Measurements from ENCODE around the gene SMIM31. TPM values are rescaled to one million over a fixed set of nuclear protein-coding genes. Genes with fewer than 3 reads are reported as not detected.
A peak's percentile ranks its signal among the peaks of the same experiment; 100 is the strongest.

SMIM31 gene
- not detected in 2 replicates for total RNA-seq (2014; rRNA removed; shearing (Covaris generic))

DNA sequence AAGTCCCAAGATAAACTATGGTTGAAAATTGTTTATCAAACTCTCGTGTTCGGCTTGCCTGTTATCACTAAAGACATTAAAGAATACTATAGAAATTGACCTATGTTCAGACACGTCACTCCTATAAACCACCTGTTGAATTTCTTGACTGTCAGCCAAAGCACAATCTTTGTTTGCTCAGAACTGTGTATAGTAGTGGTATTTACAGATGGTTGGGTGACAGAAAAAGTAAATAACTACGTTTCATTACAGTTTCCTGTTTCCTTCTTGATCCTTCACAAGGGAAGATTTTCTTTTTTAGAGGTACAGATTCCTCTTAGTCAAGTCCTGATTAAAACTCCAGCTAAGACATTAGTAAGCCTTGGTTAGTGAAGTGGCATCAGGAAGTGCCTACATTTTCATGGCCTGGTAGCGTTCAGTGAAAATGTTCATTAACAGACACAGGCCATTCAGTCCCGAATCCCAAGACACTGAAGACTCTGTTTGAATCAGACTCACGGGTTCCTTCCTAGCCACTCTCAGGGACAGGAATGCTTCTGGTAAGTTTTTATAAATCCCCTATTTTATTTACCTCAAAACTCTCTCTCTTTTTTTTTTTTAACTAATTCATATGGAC is at the start of gene SMIM31:
Gene SMIM31, plus strand, starts transcription at position 259 of the 616 bp plus-strand sequence. CDS start 16,313 bp downstream, outside the sequence.
- Histone ChIP-seq H3K27me3 (no peaks in the 10 kb centered on the region), H3K27ac (no peak within 1 kb of the TSS), H3K9me3 (replicated peaks) (no peaks in the 10 kb centered on the region), H3K4me1 (no peaks in the 10 kb centered on the region), H3K4me3 (no peak within 1 kb of the TSS), H3K36me3 (no peaks in the 10 kb centered on the region)
- peak in 1 of 2 experiments; percentile 26 for DNase-seq

DNA sequence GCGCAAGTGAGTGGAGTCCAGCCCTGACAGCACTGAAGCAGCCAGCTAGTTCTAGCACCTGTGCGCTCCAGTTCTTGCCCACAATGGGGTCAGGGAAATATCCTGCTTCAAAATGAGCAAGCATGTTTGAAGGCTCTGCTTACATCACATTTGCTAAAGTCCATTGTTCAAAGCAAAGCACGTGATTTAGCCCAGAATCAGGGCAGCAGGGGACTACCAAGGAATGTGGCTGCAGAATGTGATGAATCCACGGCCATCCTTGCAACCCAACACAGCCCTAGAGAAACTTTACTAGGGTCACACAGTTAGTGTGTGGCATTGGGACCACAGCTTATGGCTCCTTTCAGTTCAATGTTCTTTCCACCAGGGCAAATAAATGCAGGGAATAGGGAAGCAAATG is 47.3 kb upstream of the SMIM31 start:
- H3K4me3 ChIP-seq, result no peak overlapping the region
- H3K27ac ChIP-seq, result no peak overlapping the region
- no peaks in the 10 kb centered on the region for H3K36me3 ChIP-seq
- H3K27me3 ChIP-seq, result no peaks in the 10 kb centered on the region
- no peaks in the 10 kb centered on the region for H3K4me1 ChIP-seq
- no peak for DNase-seq
- no peaks in the 10 kb centered on the region for H3K9me3 ChIP-seq (replicated peaks)

DNA sequence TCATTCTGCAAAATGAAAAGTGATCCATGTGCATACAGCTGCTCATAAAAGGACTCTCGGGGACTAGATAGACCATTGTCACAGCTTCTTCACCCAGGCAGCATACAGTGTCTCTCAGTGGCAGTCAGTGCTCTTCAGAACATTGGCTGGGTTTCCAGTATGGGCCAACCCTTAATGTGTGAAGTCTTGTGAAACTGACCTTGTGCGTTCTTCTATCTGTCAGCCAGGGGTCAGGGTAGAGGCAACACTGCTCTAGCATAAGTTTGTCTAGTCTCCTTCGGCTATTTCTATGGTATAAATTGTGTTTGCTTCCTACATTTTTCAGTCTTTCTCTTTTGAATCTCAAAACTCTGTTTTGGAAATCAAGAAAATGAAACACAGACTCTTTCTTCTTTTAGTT is 37.0 kb upstream of the SMIM31 start:
- DNase-seq, result no peak
- no peak overlapping the region for H3K4me3 ChIP-seq
- H3K9me3 ChIP-seq (replicated peaks), result no peaks in the 10 kb centered on the region
- H3K4me1 ChIP-seq, result no peaks in the 10 kb centered on the region
- H3K27ac ChIP-seq, result no peak overlapping the region
- no peaks in the 10 kb centered on the region for H3K36me3 ChIP-seq
- no peaks in the 10 kb centered on the region for H3K27me3 ChIP-seq

DNA sequence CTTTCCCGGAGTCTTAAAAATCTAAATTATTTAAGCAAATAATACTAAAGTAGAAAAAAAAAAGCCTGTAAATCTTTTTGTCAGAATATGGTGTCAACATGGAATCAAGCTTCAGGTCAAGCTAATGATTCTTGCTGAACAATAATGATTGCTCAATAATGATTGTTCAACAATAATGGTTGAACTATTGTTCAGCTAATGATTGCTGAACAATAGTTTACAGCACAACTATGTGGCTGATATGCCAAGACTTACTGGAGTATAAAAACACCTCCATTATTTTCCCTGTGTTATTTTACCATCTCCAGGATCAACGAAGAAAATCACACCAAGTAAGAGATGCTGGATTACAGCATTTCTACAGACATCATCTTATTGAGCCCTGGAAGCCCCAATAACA is 35.1 kb upstream of the SMIM31 start:
- Histone ChIP-seq H3K4me1 (no peaks in the 10 kb centered on the region), H3K4me3 (no peak overlapping the region), H3K27me3 (no peaks in the 10 kb centered on the region), H3K27ac (no peak overlapping the region), H3K36me3 (no peaks in the 10 kb centered on the region), H3K9me3 (replicated peaks) (no peaks in the 10 kb centered on the region)
- DNase-seq, result no peak

DNA sequence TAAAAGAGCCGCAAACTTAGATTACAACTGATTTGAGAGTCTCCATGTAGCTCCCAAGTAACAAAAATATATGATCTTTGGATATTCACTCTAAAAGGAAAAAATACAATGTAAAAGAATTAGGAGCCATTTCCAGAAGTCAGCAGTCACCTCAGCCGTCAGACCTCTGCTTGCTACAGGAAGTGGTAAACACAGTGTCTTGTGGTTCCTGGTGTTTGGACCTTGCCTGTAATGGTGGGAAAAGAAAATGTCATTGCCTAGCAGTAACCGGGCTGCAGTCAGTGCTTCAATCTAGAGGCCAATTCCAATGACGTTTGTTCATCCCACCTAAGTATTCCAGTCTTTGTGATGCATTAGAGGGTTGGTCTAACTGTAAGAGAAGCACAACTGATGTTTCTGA is 28.9 kb upstream of the SMIM31 start:
- no peak for DNase-seq
- Histone ChIP-seq H3K36me3 (no peaks in the 10 kb centered on the region), H3K27me3 (no peaks in the 10 kb centered on the region), H3K27ac (no peak overlapping the region), H3K4me3 (no peak overlapping the region), H3K4me1 (no peaks in the 10 kb centered on the region), H3K9me3 (replicated peaks) (no peaks in the 10 kb centered on the region)

DNA sequence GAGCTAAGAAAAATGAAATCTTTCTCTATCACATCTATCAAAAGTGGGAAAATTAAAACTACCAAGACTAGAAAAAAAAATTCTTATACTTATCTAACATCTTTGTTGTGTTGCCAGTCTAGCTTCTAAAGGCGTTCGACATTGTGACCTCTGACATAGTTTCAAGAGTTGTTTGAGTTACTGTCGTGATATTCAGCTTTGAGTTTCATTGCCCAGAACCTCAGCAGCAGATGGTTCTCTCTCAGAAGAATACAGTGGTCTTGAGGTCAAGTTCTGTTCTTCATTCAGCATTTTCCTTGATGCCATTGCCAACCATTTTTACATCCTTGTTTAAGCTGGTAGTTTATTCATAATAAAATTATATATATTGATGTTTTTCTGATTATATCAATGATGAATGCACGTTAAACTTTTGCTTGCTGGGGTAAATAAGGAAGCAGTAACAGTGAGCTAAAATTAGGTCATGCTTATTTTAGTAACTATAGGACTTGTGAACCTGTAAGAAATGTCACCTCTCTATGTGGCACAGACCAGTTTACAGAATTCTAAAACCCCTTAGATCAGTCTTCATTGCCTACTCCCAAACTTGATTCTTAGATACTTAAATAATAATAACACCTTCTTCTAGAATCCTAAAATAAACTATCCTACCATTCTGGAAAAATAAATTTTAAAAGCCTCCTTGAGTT is 23.1 kb upstream of the SMIM31 start:
- Histone ChIP-seq H3K4me1 (no peaks in the 10 kb centered on the region), H3K27ac (no peak overlapping the region), H3K27me3 (no peaks in the 10 kb centered on the region), H3K9me3 (replicated peaks) (no peaks in the 10 kb centered on the region), H3K36me3 (no peaks in the 10 kb centered on the region), H3K4me3 (no peak overlapping the region)
- DNase-seq, result no peak

DNA sequence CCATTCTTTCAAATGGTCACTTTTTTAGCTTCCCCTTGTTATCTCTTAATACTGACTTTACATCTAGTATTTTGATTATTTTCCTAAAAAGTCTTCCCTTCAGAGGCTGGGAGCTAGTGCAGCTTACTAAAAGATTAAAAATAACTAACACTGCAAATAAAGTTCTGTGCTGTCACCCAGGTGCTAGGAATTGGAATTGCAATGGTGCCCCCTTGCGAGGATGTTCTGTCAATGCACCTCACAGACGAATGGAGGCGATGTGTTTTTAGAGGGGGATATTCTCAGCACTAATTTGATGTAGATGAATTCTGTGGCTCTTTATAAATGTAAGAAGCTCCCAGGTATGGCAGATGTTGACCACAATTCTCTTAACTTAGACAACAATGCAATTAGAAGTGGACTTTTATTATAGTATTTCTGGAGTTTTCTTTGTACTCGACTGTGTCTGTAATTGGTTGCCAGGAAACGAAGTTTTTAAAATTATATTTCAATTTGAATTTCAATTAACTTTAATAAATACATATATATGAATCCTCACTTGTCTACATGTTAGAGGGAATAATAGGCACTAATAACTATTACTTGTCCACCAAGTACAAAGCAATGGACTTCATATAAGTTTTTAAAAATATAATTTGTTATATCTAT is 22.0 kb upstream of the SMIM31 start:
- Histone ChIP-seq H3K27ac (no peak overlapping the region), H3K9me3 (replicated peaks) (no peaks in the 10 kb centered on the region), H3K36me3 (no peaks in the 10 kb centered on the region), H3K27me3 (no peaks in the 10 kb centered on the region), H3K4me1 (no peaks in the 10 kb centered on the region), H3K4me3 (no peak overlapping the region)
- peak; percentile 9 to 60 for DNase-seq

DNA sequence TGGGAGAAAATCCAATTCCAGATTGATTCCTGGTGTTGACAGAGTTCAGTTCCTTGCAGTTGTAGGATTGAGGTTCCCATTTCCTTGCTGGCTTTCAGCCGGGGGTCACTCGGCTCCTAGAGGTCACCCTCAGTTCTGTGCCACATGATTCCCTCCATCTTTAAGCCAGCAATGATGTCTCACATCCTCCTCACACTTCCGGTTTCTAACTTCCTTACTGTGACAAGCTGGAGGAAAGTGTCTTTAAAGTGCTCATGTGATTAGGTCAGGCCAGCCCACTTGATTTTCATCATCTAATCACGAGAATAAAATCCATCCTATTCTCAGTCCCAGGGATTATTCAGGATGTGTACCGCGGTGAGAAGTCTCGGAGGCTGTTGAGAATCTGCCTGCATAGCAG is 19.4 kb upstream of the SMIM31 start:
- H3K4me3 ChIP-seq, result no peak overlapping the region
- DNase-seq, result no peak
- H3K4me1 ChIP-seq, result no peaks in the 10 kb centered on the region
- no peaks in the 10 kb centered on the region for H3K27me3 ChIP-seq
- no peaks in the 10 kb centered on the region for H3K9me3 ChIP-seq (replicated peaks)
- no peaks in the 10 kb centered on the region for H3K36me3 ChIP-seq
- no peak overlapping the region for H3K27ac ChIP-seq

DNA sequence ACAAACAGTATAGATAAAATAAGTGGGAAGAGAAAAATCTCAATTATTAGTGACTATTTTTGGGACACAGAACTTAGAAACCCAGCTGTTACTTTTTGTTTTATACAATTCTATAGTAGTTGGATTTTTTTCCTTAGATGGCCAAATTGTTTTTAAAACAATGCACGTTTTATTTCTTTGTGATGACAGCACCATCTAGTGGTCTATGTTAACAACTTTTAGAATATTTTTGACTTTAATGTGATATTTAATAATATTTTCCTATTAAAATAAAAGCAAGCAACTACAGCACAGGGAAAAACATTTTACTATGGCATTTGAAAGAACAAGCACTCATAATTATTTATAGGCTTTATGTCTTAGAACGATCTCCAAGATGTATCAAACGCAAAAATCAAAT is 5.6 kb upstream of the SMIM31 start:
- H3K27ac ChIP-seq, result no peak overlapping the region
- H3K36me3 ChIP-seq, result no peaks in the 10 kb centered on the region
- no peaks in the 10 kb centered on the region for H3K4me1 ChIP-seq
- H3K4me3 ChIP-seq, result no peak overlapping the region
- DNase-seq, result peak in 1 of 2 experiments; percentile 20
- H3K9me3 ChIP-seq (replicated peaks), result no peaks in the 10 kb centered on the region
- no peaks in the 10 kb centered on the region for H3K27me3 ChIP-seq

DNA sequence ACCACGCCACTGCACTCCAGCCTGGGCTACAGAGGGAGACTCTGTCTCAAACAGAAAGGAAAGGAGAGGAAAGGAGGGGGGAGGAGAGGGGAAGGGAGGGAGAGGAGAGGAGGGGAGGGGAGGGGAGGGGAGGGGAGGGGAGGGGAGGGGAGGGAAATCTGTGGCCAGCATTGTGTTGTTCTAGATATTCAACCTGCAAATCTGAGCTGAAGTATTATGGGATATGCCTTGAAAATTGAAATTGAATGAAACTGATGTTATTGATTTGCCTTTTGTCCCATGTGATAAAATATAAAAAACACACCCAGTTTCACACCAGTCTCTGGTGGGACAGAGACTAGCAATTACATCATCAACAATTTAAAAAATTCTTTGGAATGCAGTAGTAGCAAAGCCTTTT is 1.5 kb downstream of the SMIM31 start:
- Histone ChIP-seq H3K4me3 (no peak overlapping the region), H3K36me3 (no peaks in the 10 kb centered on the region), H3K9me3 (replicated peaks) (no peaks in the 10 kb centered on the region), H3K27ac (no peak overlapping the region), H3K27me3 (no peaks in the 10 kb centered on the region), H3K4me1 (no peaks in the 10 kb centered on the region)
- no peak for DNase-seq

DNA sequence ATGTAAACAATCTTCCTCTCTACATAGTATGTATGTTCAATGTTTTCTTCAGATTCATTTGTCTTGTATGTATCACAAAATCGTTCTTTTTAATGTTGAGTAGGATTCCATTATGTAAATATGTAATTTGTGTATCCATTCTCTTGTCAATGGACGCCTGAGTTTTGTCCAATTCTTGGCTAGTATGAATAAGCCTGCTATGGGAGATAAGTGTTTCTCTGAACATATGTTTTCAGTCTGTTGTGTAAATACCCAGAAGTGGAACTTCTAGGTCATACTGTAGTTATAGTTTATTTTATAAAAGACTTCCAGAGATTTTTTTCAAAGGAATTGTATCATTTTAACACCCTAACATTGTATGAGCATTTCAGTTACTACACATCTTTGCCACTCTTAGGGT is 2.8 kb downstream of the SMIM31 start:
- no peaks in the 10 kb centered on the region for H3K36me3 ChIP-seq
- no peak for DNase-seq
- H3K9me3 ChIP-seq (replicated peaks), result no peaks in the 10 kb centered on the region
- no peaks in the 10 kb centered on the region for H3K4me1 ChIP-seq
- H3K27me3 ChIP-seq, result no peaks in the 10 kb centered on the region
- H3K27ac ChIP-seq, result no peak overlapping the region
- H3K4me3 ChIP-seq, result no peak overlapping the region

DNA sequence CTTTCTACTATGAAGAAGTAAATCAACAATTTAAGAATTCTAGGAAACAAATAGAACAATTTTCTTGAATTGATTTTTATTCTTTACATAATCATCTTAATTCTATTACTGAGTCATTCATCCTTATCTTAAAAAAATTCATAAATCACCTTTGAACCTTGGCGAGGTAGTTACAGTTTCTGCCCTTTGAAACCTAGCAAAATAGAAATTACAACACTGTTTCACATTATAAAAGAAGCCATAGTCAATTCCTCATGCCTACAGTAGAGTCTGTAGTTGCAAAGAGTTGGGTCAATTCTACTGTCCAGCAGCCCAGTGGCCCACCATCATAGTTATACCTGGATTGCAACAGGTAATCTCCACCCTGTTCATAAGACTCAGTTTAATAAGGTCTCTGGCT is 7.3 kb downstream of the SMIM31 start:
- Histone ChIP-seq H3K4me1 (no peaks in the 10 kb centered on the region), H3K36me3 (no peaks in the 10 kb centered on the region), H3K27me3 (no peaks in the 10 kb centered on the region), H3K9me3 (replicated peaks) (no peaks in the 10 kb centered on the region), H3K4me3 (no peak overlapping the region), H3K27ac (no peak overlapping the region)
- DNase-seq, result no peak

DNA sequence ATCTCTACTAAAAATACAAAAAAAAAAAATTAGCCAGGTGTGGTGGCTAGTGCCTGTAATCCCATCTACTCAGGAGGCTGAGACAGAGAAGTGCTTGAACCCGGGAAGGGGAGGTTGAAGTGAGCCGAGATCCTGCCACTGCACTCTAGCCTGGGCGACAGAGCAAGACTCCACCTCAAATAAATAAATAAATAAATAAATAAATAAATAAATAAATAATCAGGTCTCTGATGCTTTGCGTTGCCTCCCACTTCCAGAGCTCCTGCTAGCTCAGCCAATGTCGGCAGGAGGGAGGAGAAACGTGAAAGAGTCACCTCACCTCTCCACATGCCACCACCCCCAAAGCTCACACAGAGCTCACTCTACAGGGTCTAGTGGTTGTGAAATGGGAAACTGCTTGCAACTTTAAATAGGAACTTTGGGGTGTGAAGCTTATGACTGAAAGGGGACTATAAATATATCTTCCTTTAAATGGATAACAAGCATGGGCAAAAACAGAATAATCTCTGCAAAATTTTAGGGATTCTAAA is 7.9 kb downstream of the SMIM31 start:
- Histone ChIP-seq H3K27ac (no peak overlapping the region), H3K9me3 (replicated peaks) (no peaks in the 10 kb centered on the region), H3K27me3 (no peaks in the 10 kb centered on the region), H3K4me3 (no peak overlapping the region), H3K36me3 (no peaks in the 10 kb centered on the region), H3K4me1 (no peaks in the 10 kb centered on the region)
- no peak for DNase-seq

DNA sequence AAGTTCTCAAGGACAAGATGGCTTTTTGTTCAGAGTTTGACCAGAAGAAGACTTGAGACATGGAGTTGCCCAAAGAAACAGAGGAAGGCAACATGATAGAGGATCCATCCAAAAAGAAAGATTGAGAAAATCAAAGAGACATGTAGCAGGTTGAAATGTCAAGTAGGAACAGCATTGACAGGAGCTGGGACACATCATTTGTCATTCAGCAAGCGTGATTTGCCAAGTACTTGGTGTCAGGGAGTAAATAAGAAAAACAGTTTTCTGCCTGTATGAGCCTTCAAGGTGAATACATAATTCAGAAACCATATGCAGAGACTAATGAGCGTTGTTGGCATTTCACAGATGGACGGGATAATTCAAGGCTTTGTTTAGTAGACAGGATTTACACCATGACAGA is 11.2 kb downstream of the SMIM31 start:
- Histone ChIP-seq H3K4me1 (no peaks in the 10 kb centered on the region), H3K36me3 (no peaks in the 10 kb centered on the region), H3K9me3 (replicated peaks) (no peaks in the 10 kb centered on the region), H3K4me3 (no peak overlapping the region), H3K27ac (no peak overlapping the region), H3K27me3 (no peaks in the 10 kb centered on the region)
- DNase-seq, result no peak

DNA sequence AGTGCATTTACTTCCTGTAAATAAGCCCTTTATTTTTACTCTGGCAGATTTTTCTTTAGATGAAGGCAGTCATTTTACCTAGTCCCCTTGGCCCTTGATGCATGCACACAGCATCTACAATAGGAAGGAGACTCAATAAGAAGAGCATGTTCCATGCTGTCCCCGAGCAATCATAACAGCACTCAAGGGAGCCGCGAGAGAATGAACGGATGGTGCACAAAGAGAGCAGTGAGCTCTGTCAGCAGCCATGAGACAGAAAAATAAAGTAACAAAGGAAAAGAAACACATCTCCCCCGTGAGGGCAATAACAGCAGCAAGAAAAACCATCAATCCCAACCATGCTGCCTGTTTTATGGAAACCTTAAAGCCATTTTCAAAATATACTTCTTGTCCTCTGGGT is 11.9 kb downstream of the SMIM31 start:
- H3K4me1 ChIP-seq, result no peaks in the 10 kb centered on the region
- no peaks in the 10 kb centered on the region for H3K36me3 ChIP-seq
- no peaks in the 10 kb centered on the region for H3K9me3 ChIP-seq (replicated peaks)
- DNase-seq, result no peak
- no peak overlapping the region for H3K4me3 ChIP-seq
- H3K27ac ChIP-seq, result no peak overlapping the region
- H3K27me3 ChIP-seq, result no peaks in the 10 kb centered on the region
